ENCODE results near the gene ABHD8.

The ABHD8 gene

DNA sequence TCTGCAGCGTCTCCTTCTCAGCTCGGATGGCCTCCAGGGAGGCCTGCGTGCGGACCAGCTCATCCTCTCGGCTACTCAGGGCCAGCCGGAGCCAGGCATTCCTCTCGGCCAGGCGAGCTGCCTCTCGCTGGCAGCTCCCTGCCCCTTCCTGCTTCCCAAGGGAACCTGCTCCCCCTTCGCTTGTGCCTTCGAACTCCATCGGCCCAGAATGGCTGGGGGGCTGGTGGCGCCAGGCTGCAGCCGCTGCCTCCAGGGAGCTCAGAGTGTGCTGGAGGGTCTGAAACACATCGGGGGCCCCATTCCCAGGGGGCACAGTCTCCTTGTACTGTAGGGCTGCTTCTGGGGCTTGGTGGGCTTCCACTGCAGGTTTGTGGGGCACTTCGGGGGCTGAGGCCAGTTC, 40.7 kb downstream of the ABHD8 start:
- DNase-seq: no peak

DNA sequence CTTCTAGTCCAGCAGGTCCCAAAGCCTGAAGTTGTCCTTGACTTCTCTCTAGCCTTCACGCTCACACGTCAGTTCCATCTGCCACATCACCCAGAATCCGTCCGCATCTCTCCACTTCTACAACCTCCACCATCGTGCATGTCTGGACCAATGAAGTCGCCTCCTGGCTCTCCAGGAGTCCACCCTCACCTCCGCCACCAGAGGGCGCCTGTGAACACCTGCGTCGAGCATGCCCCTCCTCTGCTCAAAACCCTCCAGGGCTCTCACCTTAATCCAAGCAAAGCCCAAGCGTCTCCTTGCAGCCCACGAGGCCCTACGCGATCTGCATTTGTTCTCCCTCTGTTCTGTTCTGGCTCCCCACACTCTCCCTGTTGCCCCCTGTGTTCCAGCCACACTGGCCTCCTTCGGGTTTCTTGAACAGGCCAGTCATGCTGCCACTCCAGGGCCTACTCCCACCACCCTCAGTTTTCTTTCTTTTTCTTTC, 42.3 kb downstream of the ABHD8 start:
- DNase-seq: peak; percentile 94

DNA sequence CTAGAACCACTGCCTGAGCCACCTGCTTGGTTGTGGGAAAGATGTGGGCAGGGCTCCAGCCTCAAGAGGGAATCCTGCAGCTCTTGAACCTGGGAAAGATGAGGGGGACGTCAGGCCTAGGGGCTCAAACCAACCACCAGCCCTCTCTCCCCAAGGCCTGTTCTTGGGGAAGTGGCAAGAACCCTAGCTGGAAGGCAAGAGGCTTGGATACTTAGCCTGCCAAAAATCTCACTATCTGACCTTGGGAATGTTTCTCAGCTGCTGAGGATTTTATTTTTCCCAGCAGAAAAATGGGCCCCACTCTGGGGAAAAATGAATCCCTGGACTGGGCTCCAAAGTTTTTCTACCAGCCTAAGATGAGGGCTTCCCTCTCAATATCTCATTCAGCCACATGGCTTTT, 43.3 kb downstream of the ABHD8 start:
- DNase-seq: no peak

GRCh38 chr19:17259118-17259780, 44.0 kb downstream of the ABHD8 start:
- no peak for DNase-seq

DNA sequence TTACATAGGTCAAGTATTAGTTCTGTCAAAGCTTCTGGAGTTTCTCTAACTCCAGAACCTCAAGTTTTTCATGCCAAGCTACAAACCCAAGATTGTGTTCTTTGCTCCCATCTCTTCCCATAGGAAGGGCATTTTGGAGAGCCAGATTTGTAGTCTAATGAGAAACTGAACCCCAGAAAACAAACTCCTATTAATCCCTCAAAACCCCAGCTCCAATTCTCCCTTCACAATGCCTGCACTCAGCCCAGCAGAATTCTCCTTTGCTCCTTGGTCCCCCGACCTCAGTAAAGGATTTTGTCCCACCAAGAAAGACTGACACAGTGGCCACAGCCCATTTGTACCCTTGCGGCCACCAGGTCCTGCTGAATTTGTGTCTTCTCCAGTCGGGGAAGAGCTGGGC, 47.1 kb downstream of the ABHD8 start:
- DNase-seq: no peak

- DNase-seq: no peak
Observed at GRCh38 chr19:17255150-17255621, 48.0 kb downstream of the ABHD8 start.

DNA sequence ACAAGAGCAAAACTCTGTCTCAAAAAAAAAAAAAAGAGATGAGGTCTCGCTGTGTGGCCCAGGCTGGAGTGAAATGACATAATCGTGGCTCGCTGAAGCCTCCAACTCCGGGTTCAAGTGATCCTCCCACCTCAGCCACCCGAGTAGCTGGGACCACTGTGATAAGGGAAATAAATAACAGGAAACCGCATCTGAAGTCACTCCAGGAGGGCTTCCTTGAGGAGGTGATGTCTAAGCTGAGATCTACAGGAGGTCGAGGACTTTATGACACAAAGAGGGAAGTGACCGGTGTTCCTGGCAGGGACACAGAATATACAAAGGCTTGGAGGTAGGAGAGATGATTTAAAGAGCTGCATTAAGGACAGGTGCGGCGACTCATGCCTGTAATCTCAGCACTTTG, 48.6 kb downstream of the ABHD8 start:
- no peak for DNase-seq

GRCh38 chr19:17249887-17250548, 53.2 kb downstream of the ABHD8 start:
- no peak for DNase-seq

GRCh38 chr19:17248011-17248776, 55.0 kb downstream of the ABHD8 start:
- DNase-seq: peak; percentile 47

GRCh38 chr19:17246681-17247425, 56.4 kb downstream of the ABHD8 start:
- peak; percentile 21 for DNase-seq

DNA sequence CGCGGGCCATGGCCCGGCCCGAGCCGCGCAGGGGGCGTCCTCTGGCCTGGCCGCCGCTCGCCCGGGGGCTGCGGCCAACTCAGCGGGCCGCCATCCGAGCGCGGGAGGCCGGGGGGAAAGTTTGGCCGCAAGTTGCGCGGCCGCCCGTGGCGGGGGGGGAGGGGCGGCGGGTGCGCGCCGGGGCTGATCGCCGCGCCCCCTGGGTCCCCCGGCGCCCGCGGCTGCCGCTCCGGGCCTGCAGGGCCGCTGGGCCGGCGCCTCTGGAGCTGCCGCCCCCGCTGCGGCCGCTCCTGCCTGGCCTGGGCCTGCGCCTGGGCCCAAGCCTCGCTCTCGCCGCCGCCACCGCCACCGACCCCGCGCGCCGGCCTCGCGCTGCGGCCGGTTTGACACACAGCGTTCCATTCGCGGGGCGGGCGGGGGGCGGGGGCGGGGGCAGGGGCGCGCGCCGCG, 57.7 kb downstream of the ABHD8 start, which contains the start of gene NR2F6:
TSS of gene NR2F6 (minus strand) at position 385 of the 450 bp plus-strand sequence. CDS start 699 bp downstream, outside the sequence.
- no peak for DNase-seq

- peak; percentile 46 for DNase-seq
Observed at GRCh38 chr19:17244618-17245534, 58.3 kb downstream of the ABHD8 start.

DNA sequence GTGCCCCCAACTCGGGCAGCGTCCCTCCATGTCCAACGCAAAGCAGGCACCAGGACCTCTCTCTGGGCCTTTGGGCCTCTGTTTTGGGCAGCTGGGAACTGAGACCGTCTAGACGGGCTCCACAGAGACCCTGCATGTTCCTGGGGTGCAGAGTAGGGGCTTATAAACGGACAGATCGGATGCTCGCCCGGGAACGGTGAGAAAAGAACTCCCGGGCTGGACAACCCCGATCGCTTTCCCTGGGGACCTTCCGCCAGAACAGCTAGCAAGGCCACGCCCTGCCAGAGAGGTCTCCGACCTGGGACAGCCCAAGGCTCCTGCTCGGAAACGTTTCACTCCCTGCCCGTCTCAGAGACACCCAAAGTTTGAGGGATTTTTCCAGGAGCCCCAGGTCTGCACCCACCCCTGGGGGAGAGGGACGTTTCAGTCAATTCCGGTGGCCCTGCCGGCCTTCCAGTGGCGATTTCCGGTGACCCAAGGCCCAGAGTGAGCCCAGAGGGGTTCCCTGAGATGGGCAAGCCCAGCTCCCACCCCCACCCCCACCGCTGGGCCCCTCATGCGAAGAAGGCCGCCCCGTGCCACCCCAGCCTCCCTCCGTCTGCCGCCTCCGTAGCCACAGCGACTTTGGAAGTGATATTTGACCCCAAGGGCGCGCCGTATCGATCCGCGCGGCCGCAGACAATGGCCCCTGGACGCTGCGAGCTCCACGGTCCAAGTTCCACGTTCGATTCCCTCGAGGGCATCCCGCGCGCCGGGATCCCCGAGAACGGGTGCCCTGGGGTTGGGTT, 59.2 kb downstream of the ABHD8 start:
- peak; percentile 75 for DNase-seq

DNA sequence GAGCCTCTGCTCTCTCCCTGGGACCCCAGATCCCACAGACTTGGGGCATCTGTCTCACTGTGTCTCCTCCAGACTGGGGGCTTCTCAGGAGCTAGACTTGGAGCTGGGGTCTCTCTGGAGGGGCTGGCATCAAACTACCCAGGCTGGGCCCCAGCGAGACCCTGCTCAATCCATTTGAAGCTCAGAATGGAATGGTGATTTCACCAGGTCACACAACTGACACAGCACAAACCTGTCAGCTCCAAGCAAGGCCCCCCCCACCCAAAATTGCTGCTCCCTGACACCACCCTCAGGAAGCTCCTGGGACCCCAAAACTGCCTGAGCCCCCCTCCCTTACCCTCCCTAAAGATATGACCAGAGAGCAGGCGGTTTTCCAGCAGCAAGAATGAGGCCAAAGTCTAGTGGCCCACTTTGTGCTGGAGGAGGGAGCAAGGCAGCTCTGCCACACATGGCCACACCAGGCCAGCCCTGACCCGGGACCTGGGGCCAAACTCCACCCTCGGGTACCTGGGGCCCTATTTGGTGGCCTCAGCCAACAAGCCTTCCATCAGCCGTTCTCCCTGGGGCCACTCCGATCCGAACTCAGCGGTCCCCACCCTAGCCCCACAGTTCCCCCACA, 59.9 kb downstream of the ABHD8 start:
- peak; percentile 48 for DNase-seq

DNA sequence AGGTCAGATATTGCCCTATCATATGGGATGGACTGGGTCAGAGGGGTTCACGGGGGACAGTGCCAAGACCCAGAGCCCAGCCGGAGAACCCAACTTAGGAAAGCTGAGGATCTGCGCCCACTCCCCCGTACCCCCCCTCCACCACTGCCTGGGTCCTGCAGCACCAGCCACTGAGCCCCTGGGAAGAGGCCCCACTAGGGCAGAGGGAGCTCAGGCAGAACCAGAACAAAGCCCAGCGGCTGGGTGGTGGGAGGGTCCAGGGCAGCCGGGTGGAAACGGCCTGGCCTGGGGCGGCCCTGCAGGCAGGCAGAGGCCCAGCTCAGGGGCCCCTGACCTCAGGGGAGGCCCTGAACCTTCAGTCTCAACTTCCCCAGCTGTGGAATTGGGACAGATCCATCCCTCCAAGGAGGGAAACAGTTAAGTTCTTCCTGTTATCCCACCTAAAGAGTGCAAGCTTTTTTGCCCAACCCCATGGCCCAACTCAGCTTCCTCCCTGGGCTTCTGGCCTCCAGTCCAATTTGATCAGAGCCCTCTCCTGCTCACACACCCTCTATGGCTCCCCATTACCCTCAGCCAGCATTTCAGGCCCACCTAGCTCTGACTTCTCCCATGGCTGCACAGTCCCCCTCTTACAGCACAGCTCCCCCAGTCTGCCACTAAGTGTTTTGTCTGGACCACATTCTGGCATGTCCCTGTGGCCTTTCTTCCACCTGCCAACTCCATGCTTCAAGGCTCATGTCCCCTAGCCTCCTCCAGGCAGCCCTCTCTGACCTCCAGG, 60.6 kb downstream of the ABHD8 start:
- peak; percentile 33 for DNase-seq

Measured in 8988T (cell line).